Measurements from ENCODE around the gene CCDC57. TPM values are rescaled to one million over a fixed set of nuclear protein-coding genes. Genes with fewer than 3 reads are reported as not detected.
A peak's percentile ranks its signal among the peaks of the same experiment; 100 is the strongest.

The CCDC57 gene
- total and polyA plus RNA-seq, 9 of the 15 experiments (the other 6 are each of a cell fraction or from before 2014, with no cell fraction given) = 0.83 to 36.2 (median 13.6) TPM

GRCh38 chr17:82155606-82156005 lies 57.0 kb downstream of the CCDC57 start (continued):
- TF ChIP-seq, protein P1, sequence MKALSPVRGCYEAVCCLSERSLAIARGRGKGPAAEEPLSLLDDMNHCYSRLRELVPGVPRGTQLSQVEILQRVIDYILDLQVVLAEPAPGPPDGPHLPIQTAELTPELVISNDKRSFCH (CRISPR knock-in tag; IDR thresholded peaks at IDR 0.05) = no peak
- TF ChIP-seq, protein P1 (tag; IDR thresholded peaks at IDR 0.05) = no peak
- no peak for TF ChIP-seq GABPB2 (CRISPR knock-in tag; conservative IDR thresholded peaks at IDR 0.05)
- TF ChIP-seq ZNF780A (CRISPR knock-in tag; IDR thresholded peaks at IDR 0.05) = no peak
- no peak for TF ChIP-seq TOE1 (IDR thresholded peaks at IDR 0.05; ENCODE audit: borderline replicate concordance)
- no peak for TF ChIP-seq TOE1 (CRISPR knock-in tag; IDR thresholded peaks at IDR 0.05; ENCODE audit: borderline replicate concordance, low read depth)
- TF ChIP-seq KLF6 (CRISPR knock-in tag; IDR thresholded peaks at IDR 0.05; ENCODE audit: borderline replicate concordance) = no peak

DNA sequence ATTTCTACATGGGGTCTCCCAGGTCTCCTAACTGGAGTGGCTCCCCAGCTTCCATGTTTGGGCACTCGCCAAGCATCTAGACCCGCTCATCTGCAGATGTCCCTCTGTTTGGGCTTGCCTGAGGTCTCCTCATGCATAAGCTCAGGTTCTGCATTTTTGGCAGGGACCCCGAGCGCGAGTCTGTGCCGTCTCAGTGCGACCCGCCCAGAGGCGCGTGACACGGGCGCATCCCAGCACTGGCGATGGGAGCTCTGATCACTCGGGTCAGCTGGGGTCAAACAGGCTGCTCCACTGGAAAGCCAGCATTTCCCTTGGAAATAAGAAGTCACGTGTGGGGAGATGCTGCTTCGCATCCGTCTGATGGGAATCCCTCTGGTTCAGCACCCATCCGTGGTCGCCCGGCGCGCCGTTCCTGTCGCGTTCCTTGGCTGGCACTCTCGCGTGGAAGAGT lies 57.7 kb downstream of the CCDC57 start:
- no peak for TF ChIP-seq NFRKB (IDR thresholded peaks at IDR 0.05; ENCODE audit: low read depth)
- TF ChIP-seq BRF1 (IDR thresholded peaks at IDR 0.05; ENCODE audit: borderline replicate concordance, extremely low read depth, insufficient read length) = no peak
- TF ChIP-seq ILF3 (IDR thresholded peaks at IDR 0.05; ENCODE audit: borderline replicate concordance) = no peak
- no peak for TF ChIP-seq SRSF7 (optimal IDR thresholded peaks at IDR 0.05; ENCODE audit: low read depth, low read length)
- BruUV-seq (replicated peaks) = TSS peak; percentile 18
- H3K79me2 ChIP-seq (ENCODE audit: control insufficient read depth, insufficient read depth, low read length) = no peaks in the 10 kb centered on the region
- peaks cover 0 to 44% of the 10 kb centered on the region in 2 experiments; a peak in 3 of 5 replicates for H3K4me1 ChIP-seq (replicated peaks in 1 of 2; ENCODE audit: control insufficient read depth in 2 of 2, insufficient read depth in 2 of 2, low read length in 2 of 2)
- no peak for ATAC-seq
- H3K36me3 ChIP-seq (ENCODE audit: control insufficient read depth, insufficient read depth, low read length) = peaks cover 8% of the 10 kb centered on the region; the same call in 2 of the 3 replicates
- POLR2A ChIA-PET = interaction anchor here (0.6 to 1.0 kb wide), 3 partner anchors 18 to 121 kb away, joined by 3 read pairs; no protein-coding TSS in a partner anchor
- H3K9me1 ChIP-seq (ENCODE audit: control insufficient read depth, insufficient read depth, low read length) = no peaks in the 10 kb centered on the region
- no peak for DNase-seq (ENCODE audit: extremely low read depth in 1 of 4, low spot score in 3 of 4)
- no peak overlapping the region for H3K27ac ChIP-seq (ENCODE audit: extremely low read depth, low read depth, low read length)
- no peaks in the 10 kb centered on the region for H3K27me3 ChIP-seq (ENCODE audit: control insufficient read depth in 2 of 2, insufficient read depth in 2 of 2, low read length in 2 of 2)
- CTCF ChIA-PET (ENCODE audit: low intra/inter-chr PET ratio) = interaction anchor here (0.6 to 2.2 kb wide), 3 partner anchors 124 to 196 kb away, joined by 3 to 27 read pairs (median 20); partner anchors contain the start of gene RAC3
- no peak overlapping the region for H2AFZ ChIP-seq (ENCODE audit: low read depth, low read length)
- in situ Hi-C loops (cut with MboI) (loop anchor here (5.0 kb wide), 1 partner anchor 123 kb away; the partner anchor contains the start of gene RAC3), intact Hi-C loops (cut with micrococcal nuclease) (loop anchor here (10.0 kb wide), 1 partner anchor 200 kb away; no protein-coding TSS in a partner anchor)
- H3K4me3 ChIP-seq = no peak overlapping the region
- WGBS (ENCODE audit: insufficient coverage, low coverage, missing lambda C conversion rate) = 78% methylated on average over 13 of the region's 27 CpGs
- H4K20me1 ChIP-seq (replicated peaks; ENCODE audit: control insufficient read depth, insufficient read depth, low read length) = no peaks in the 10 kb centered on the region
- 0 out of 2 replicates have a peak, but pooled peaks cover 3% of the 10 kb centered on the region for H3K9me3 ChIP-seq (replicated peaks; ENCODE audit: control insufficient read depth, insufficient read depth, low read depth, low read length)
- H3K4me2 ChIP-seq (ENCODE audit: insufficient read depth, low read length) = no peak overlapping the region
- FAIRE-seq = no peak
- peak overlapping the region in 1 of 2 experiments; percentile 28; a peak in 1 of 4 replicates for H3K9ac ChIP-seq (ENCODE audit: insufficient read depth in 1 of 2, low read depth in 2 of 2, low read length in 2 of 2)
